Astrocyte of the cerebellum (primary cell): ENCODE measurements around the gene DDO.

Source experiments
- DNase-seq: peaks from one replicate; pipeline ENCODE4 v3.0.0-alpha.2; 2011; ENCODE audit warnings: low read depth
- H3K4me3 ChIP-seq: 2 replicates; pipeline ENCODE4 v1.5.1; 2011; ENCODE audit warnings: mild to moderate bottlenecking, low read depth, low read length, moderate library complexity
- CTCF ChIP-seq: IDR thresholded peaks from 2 replicates; pipeline ENCODE4 v1.5.1; 2012; ENCODE audit warnings: low read length, low read depth, moderate library complexity, mild to moderate bottlenecking; ENCODE audit errors: missing control alignments
- in situ Hi-C: cut with HindIII; loops from 2 replicates; pipeline ENCODE4 v1.10.0; 2017; ENCODE audit warnings: low sequenced_read_pairs

DDO gene

GRCh38 chr6:110399219-110400071 lies 15.9 kb downstream of the DDO start:
- TF ChIP-seq CTCF, result no peak
- no peak for DNase-seq
- in situ Hi-C loops, result loop anchor here (25.0 kb wide), 1 partner anchor 687 kb away; no protein-coding TSS in a partner anchor
- no peak overlapping the region for H3K4me3 ChIP-seq

GRCh38 chr6:110398778-110399177 lies 16.6 kb downstream of the DDO start:
- in situ Hi-C loops, result loop anchor here (25.0 kb wide), 1 partner anchor 686 kb away; no protein-coding TSS in a partner anchor
- no peak for DNase-seq
- TF ChIP-seq CTCF, result no peak
- no peak overlapping the region for H3K4me3 ChIP-seq

GRCh38 chr6:110395221-110395620 lies 20.2 kb downstream of the DDO start:
- no peak for DNase-seq
- no peak overlapping the region for H3K4me3 ChIP-seq
- in situ Hi-C loops, result loop anchor here (25.0 kb wide), 1 partner anchor 683 kb away; no protein-coding TSS in a partner anchor
- no peak for TF ChIP-seq CTCF

GRCh38 chr6:110394409-110394808 lies 21.0 kb downstream of the DDO start:
- no peak for TF ChIP-seq CTCF
- in situ Hi-C loops, result loop anchor here (25.0 kb wide), 1 partner anchor 682 kb away; no protein-coding TSS in a partner anchor
- H3K4me3 ChIP-seq, result no peak overlapping the region
- no peak for DNase-seq

- DNase-seq, result no peak
- no peak overlapping the region for H3K4me3 ChIP-seq
- in situ Hi-C loops, result loop anchor here (25.0 kb wide), 1 partner anchor 680 kb away; no protein-coding TSS in a partner anchor
- no peak for TF ChIP-seq CTCF
Measured at GRCh38 chr6:110392727-110393126, 22.6 kb downstream of the DDO start.

GRCh38 chr6:110390404-110390803 lies 25.0 kb downstream of the DDO start:
- no peak overlapping the region for H3K4me3 ChIP-seq
- in situ Hi-C loops, result loop anchor here (25.0 kb wide), 1 partner anchor 678 kb away; no protein-coding TSS in a partner anchor
- no peak for DNase-seq
- TF ChIP-seq CTCF, result no peak
